SK-N-MC (cell line): ENCODE data around the gene PPP6C.
"Not testable (repeated sequence)": the region's sequence is repeated elsewhere in the genome, so short reads cannot be mapped to it uniquely, and the experiment has no call there.

Experiments
- EZH2 ChIP-seq: fragments of 200-600 bp; sonication (generic); IDR thresholded peaks from one replicate; pipeline ENCODE4 v1.6.1; 2017; ENCODE audit warnings: antibody characterized with exemption
- FOXP2 ChIP-seq: optimal IDR thresholded peaks from 2 replicates; pipeline ENCODE3; 2011; ENCODE audit warnings: mild to moderate bottlenecking, moderate library complexity; ENCODE audit not compliant: insufficient read depth; ENCODE audit errors: extremely low read length, control extremely low read depth
- POLR2AphosphoS5 ChIP-seq: IDR thresholded peaks from 2 replicates; pipeline ENCODE4 v1.6.1; 2012; ENCODE audit warnings: mild to moderate bottlenecking, low read depth, low read length, borderline replicate concordance

- not testable (repeated sequence) for TF ChIP-seq EZH2, POLR2AphosphoS5, FOXP2
Measured at GRCh38 chr9:125108541-125108940, 81.1 kb downstream of the PPP6C start.
